Peyer's patch (tissue), 4 donors: ENCODE results near the gene HOXA6.

Source experiments
- CTCF ChIP-seq, 6 experiments: fragments of 450-650 bp in 4 of 6; fragments of 200-600 bp in 2 of 6; sonication (generic) in 1 of 6; IDR thresholded peaks; one replicate each; pipeline ENCODE4 v1.5.1; 2017 to 2019; ENCODE audit warnings: antibody characterized with exemption in 6 of 6, mild to moderate bottlenecking in 3 of 6, moderate library complexity in 1 of 6
- POLR2A ChIP-seq, 2 donors: fragments of 450-650 bp; IDR thresholded peaks; one replicate each; pipeline ENCODE4 v1.5.1; 2017; ENCODE audit warnings: antibody characterized with exemption in 2 of 2, mild to moderate bottlenecking in 2 of 2, moderate library complexity in 2 of 2

DNA sequence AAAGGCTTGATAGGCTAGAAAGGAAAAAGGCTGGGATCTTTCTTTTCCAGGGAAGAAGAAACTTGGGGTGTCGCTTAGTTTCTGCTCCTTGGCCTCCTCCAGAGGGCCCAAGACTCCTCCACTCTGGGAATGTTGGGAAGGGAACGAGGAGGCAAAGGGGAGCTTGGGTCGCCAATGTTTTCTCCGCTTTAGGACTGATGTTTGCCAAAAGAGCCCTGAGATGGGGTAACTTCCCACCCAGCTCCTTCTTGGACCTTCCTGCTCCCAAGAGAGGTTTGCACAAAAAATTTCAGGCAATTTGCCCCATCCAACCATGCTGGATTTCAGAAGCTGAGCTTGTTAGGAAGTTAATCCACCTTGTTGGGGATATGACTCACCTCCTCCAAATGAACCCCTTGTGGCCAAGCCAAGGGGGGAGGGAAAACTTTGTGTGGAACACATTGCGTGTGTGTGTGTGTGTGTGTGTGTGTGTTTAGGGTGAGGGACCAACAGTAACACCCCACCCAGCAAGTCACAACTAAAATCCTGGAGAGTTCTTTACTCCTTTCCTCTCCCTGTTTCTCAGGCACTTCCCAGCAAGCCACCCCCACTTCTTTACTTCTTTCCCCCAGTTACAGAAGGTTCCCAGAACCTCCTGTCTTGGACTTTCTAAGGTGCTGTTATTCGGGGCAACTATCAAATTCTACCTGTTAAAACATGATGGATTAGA is 36.4 kb downstream of the HOXA6 start:
- TF ChIP-seq CTCF (IDR thresholded peaks at IDR 0.05) = no peak
- TF ChIP-seq POLR2A (IDR thresholded peaks at IDR 0.05) = no peak
